Gastroesophageal sphincter (tissue), 3 donors: ENCODE results near the gene SLC3A2.

Source experiments
- CTCF ChIP-seq, 4 experiments: fragments of 200-600 bp in 2 of 4; fragments of 450-650 bp in 2 of 4; sonication (generic) in 1 of 4; IDR thresholded peaks; one replicate each; pipeline ENCODE4 v1.5.1; 2017 to 2019; ENCODE audit warnings: antibody characterized with exemption in 4 of 4, mild to moderate bottlenecking in 2 of 4, moderate library complexity in 2 of 4
- POLR2A ChIP-seq, 2 donors: fragments of 450-650 bp; IDR thresholded peaks; one replicate each; pipeline ENCODE4 v1.6.1; 2017; ENCODE audit warnings: antibody characterized with exemption in 2 of 2, mild to moderate bottlenecking in 2 of 2, moderate library complexity in 1 of 2

DNA sequence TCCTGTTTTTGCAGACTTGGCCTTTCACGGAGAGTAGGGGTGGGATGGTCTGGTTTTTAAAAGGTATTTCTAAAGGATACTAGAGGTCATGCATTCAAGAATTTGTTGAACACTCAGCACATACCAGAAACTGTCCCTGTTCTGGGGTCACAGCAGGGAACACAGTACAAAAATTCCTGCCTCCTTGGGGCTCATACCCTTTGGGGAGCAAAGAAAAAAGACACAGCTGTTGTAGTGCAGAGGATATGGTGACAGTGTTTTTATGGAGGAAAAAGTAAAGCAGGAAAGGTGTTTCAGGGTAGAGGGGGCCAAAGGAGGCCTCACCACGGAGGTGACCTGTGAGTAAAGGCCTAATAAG, 8.4 kb downstream of the SLC3A2 start:
- TF ChIP-seq CTCF (IDR thresholded peaks at IDR 0.05) (no peak), POLR2A (IDR thresholded peaks at IDR 0.05) (no peak)
